GM19240 (cell line): ENCODE results near the gene CBR4.
"Not testable (repeated sequence)": the region's sequence is repeated elsewhere in the genome, so short reads cannot be mapped to it uniquely, and the experiment has no call there.

Experiments used
- DNase-seq: peaks from one replicate; pipeline ENCODE4 v3.0.0; 2011; ENCODE audit warnings: low spot score; ENCODE audit not compliant: insufficient read length

CBR4 gene

GRCh38 chr4:169010125-169011023 lies at the start of gene CBR4:
TSS of gene CBR4 (minus strand) at chr4:169010255. CDS start at chr4:169010089, 166 bp downstream.
- DNase-seq, result peak; percentile 76

- DNase-seq, result no peak
Measured at GRCh38 chr4:169059306-169060211, 49.5 kb upstream of the CBR4 start.

- no peak for DNase-seq
Measured at GRCh38 chr4:169058312-169058711, 48.3 kb upstream of the CBR4 start.

GRCh38 chr4:169054879-169055278 lies 44.8 kb upstream of the CBR4 start:
- DNase-seq, result peak; percentile 16

GRCh38 chr4:169052594-169052945 lies 42.5 kb upstream of the CBR4 start:
- no peak for DNase-seq

GRCh38 chr4:169051761-169052593 lies 41.9 kb upstream of the CBR4 start:
- DNase-seq, result no peak

GRCh38 chr4:169050881-169051760 lies 41.1 kb upstream of the CBR4 start:
- DNase-seq, result no peak

GRCh38 chr4:169050284-169050683 lies 40.2 kb upstream of the CBR4 start:
- DNase-seq, result no peak

GRCh38 chr4:169048868-169049414 lies 38.9 kb upstream of the CBR4 start:
- DNase-seq, result no peak

- DNase-seq, result no peak
Measured at GRCh38 chr4:169047956-169048355, 37.9 kb upstream of the CBR4 start.

GRCh38 chr4:169045862-169046584 lies 36.0 kb upstream of the CBR4 start:
- no peak for DNase-seq

- no peak for DNase-seq
Measured at GRCh38 chr4:169044714-169045447, 34.8 kb upstream of the CBR4 start.

GRCh38 chr4:169042608-169043007 lies 32.6 kb upstream of the CBR4 start:
- DNase-seq, result no peak

- no peak for DNase-seq
Measured at GRCh38 chr4:169040559-169041261, 30.7 kb upstream of the CBR4 start.

- DNase-seq, result no peak
Measured at GRCh38 chr4:169039251-169039954, 29.3 kb upstream of the CBR4 start.

- no peak for DNase-seq
Measured at GRCh38 chr4:169037506-169037905, 27.5 kb upstream of the CBR4 start.

GRCh38 chr4:169035871-169036620 lies 26.0 kb upstream of the CBR4 start:
- not testable (repeated sequence) for DNase-seq
